K562 (cell line): ENCODE data around the gene LRRC74B. TPM values are rescaled to one million over a fixed set of nuclear protein-coding genes. Genes with fewer than 3 reads are reported as not detected.
A peak's percentile ranks its signal among the peaks of the same experiment; 100 is the strongest.

Experiments used
- CTCF ChIP-seq, 3 experiments: IDR thresholded peaks in 2 of 3; conservative IDR thresholded peaks in 1 of 3; 2 replicates each; pipeline ENCODE4 v1.5.1; 2011 to 2012; ENCODE audit warnings: low read length in 3 of 3, mild to moderate bottlenecking in 3 of 3, control low read depth in 2 of 3, improper control_type of control experiment in 1 of 3, inconsistent platforms in 1 of 3, low read depth in 1 of 3, mixed read lengths in 1 of 3, moderate library complexity in 1 of 3; ENCODE audit not compliant: insufficient read depth in 2 of 3
- CUX1 ChIP-seq: fragments of 200-800 bp; sonication (Bioruptor generic); IDR thresholded peaks from 2 replicates; pipeline ENCODE4 v1.6.1; 2016; ENCODE audit warnings: missing genetic modification characterization, missing compliant biosample characterization
- ESRRA ChIP-seq: fragments of 450-650 bp; IDR thresholded peaks from 2 replicates; pipeline ENCODE4 v1.6.1; 2014; ENCODE audit warnings: low read depth, mild to moderate bottlenecking, moderate library complexity, borderline replicate concordance
- GABPB2 ChIP-seq: fragments of 250-450 bp; sonication (Bioruptor Pico); conservative IDR thresholded peaks from 2 replicates; pipeline ENCODE4 v1.5.1; 2021; ENCODE audit warnings: mild to moderate bottlenecking
- HNRNPLL ChIP-seq: fragments of 200-400 bp; formaldehyde crosslinking; IDR thresholded peaks from 2 replicates; pipeline ENCODE4 v1.6.1; 2017; ENCODE audit warnings: low read length, low read depth, mild to moderate bottlenecking; ENCODE audit not compliant: poor library complexity, severe bottlenecking
- KDM4B ChIP-seq, 2 experiments: fragments of 450-650 bp in 1 of 2; sonication (generic) in 1 of 2; IDR thresholded peaks; 2 replicates each; pipeline ENCODE4 v1.6.1; 2016 to 2017; ENCODE audit warnings: borderline replicate concordance in 2 of 2, antibody characterized with exemption in 1 of 2, low read depth in 1 of 2, mild to moderate bottlenecking in 1 of 2
- KLF1 ChIP-seq: fragments of 450-650 bp; IDR thresholded peaks from 2 replicates; pipeline ENCODE4 v1.6.1; 2016; ENCODE audit warnings: missing genetic modification characterization, missing compliant biosample characterization
- MED1 ChIP-seq: sonication (generic); formaldehyde crosslinking; IDR thresholded peaks from 2 replicates; pipeline ENCODE4 v1.8.1; 2023; ENCODE audit warnings: missing genetic modification reagents, borderline replicate concordance
- NCOA4 ChIP-seq: fragments of 450-650 bp; IDR thresholded peaks from 2 replicates; pipeline ENCODE4 v1.6.1; 2018; ENCODE audit warnings: mild to moderate bottlenecking; ENCODE audit not compliant: partially characterized antibody
- STAT6 ChIP-seq: sonication (generic); formaldehyde crosslinking; IDR thresholded peaks from 2 replicates; pipeline ENCODE4 v1.8.1; 2023; ENCODE audit warnings: mild to moderate bottlenecking, missing genetic modification reagents
- ZMIZ1 ChIP-seq, 2 experiments: fragments of 150-350 bp in 1 of 2; IDR thresholded peaks; 2 replicates each; pipeline ENCODE4 v1.6.1; 2012 to 2016; ENCODE audit warnings: low read depth in 2 of 2, low read length in 2 of 2, mild to moderate bottlenecking in 1 of 2, moderate library complexity in 1 of 2
- polyA plus RNA-seq, 8 experiments: library from polyadenylated mRNA; depleted of rRNA in 4 of 8; stranded (reverse) in 5 of 8; unstranded in 3 of 8; fragments of >200 nt; fragmentation: Nextera tagmentation in 2 of 8; fragmentation: Illumina TruSeq in 1 of 8; extraction: Ambion mirVana in 2 of 8; extraction: Trizol in 1 of 8; gene quantifications; 2 replicates each; pipeline versions ENCODE4 v1.2.1 to v1.2.3, GENCODE V29; 2011 to 2014; ENCODE audit warnings: inconsistent platforms in 1 of 8, missing spikeins in 1 of 8
- total RNA-seq, 7 experiments: library from RNA; depleted of rRNA in 6 of 7; stranded (reverse); fragments of >200 nt in 6 of 7; fragmentation: Illumina TruSeq in 2 of 7; extraction: Trizol in 2 of 7; gene quantifications; 2 replicates each; pipeline versions ENCODE4 v1.2.1 to v1.2.3, GENCODE V29; 2011 to 2021; ENCODE audit warnings: low replicate concordance in 1 of 7

The LRRC74B gene
- total and polyA plus RNA-seq, 9 of the 15 experiments (the other 6 are each of a cell fraction or from before 2014, with no cell fraction given), result not detected

GRCh38 chr22:21054046-21054713 lies 8.4 kb downstream of the LRRC74B start (continued):
- 0 out of 4 replicates have a peak, but pooled peaks of 1 of the 2 experiments have one; percentile 26 for TF ChIP-seq ZMIZ1 (IDR thresholded peaks at IDR 0.05; ENCODE audit: low read depth in 2 of 2, low read length in 2 of 2)
- TF ChIP-seq KDM4B (IDR thresholded peaks at IDR 0.05; ENCODE audit: borderline replicate concordance in 2 of 2, low read depth in 1 of 2), result peak in 1 of 2 experiments; percentile 26; a peak in 1 of 4 replicates
- peak; percentile 45; the same call in 1 of the 2 replicates for TF ChIP-seq MED1 (CRISPR knock-in tag)
- 0 out of 2 replicates have a peak, but pooled peaks have one; percentile 46 for TF ChIP-seq KLF1 (tag)
- no peak for TF ChIP-seq NCOA4
- peak; percentile 37 for TF ChIP-seq HNRNPLL
- 0 out of 6 replicates have a peak, but pooled peaks of 1 of the 3 experiments have one; percentile 1 for TF ChIP-seq CTCF (IDR thresholded peaks at IDR 0.05 in 2 of 3, conservative IDR thresholded peaks at IDR 0.05 in 1 of 3; ENCODE audit: insufficient read depth in 2 of 3, low read depth in 1 of 3, low read length in 3 of 3)
- no peak for TF ChIP-seq ESRRA
- no peak for TF ChIP-seq CUX1 (CRISPR knock-in tag)
- TF ChIP-seq STAT6 (CRISPR knock-in tag), result 0 out of 2 replicates have a peak, but pooled peaks have one; percentile 93
- TF ChIP-seq GABPB2, result 0 out of 2 replicates have a peak, but pooled peaks have one; percentile 27
